ENCODE data around the gene GLS2.

Gene GLS2

GRCh38 chr12:56488041-56488955 lies at the start of gene GLS2:
GLS2 (minus strand) TSS chr12:56488161; CDS start chr12:56488118, 43 bp downstream.
- H3K27ac ChIP-seq: peak within 1 kb of the TSS; percentile 53
- no peaks in the 10 kb centered on the region for H3K9me3 ChIP-seq (ENCODE audit: severe bottlenecking)
- peak within 1 kb of the TSS; percentile 70 for H3K4me3 ChIP-seq (ENCODE audit: low read depth, low read length)
- no peaks in the 10 kb centered on the region for H3K36me3 ChIP-seq
- peak; percentile 79 for DNase-seq
- TF ChIP-seq CTCF (IDR thresholded peaks at IDR 0.05; ENCODE audit: low read depth, low read length): no peak
- H3K27me3 ChIP-seq (ENCODE audit: insufficient read depth, low read depth, severe bottlenecking): no peaks in the 10 kb centered on the region

- no peaks in the 10 kb centered on the region for H3K27me3 ChIP-seq (ENCODE audit: insufficient read depth, low read depth, severe bottlenecking)
- no peak for DNase-seq
- H3K9me3 ChIP-seq (ENCODE audit: severe bottlenecking): no peaks in the 10 kb centered on the region
- H3K27ac ChIP-seq: no peak overlapping the region
- no peaks in the 10 kb centered on the region for H3K36me3 ChIP-seq
- no peak for TF ChIP-seq CTCF (IDR thresholded peaks at IDR 0.05; ENCODE audit: low read depth, low read length)
- no peak overlapping the region for H3K4me3 ChIP-seq (ENCODE audit: low read depth, low read length)
These were observed 49.6 kb upstream of the GLS2 start for GRCh38 chr12:56537546-56537945.

GRCh38 chr12:56530390-56531055 lies 42.6 kb upstream of the GLS2 start:
- H3K27ac ChIP-seq: no peak overlapping the region
- no peak for TF ChIP-seq CTCF (IDR thresholded peaks at IDR 0.05; ENCODE audit: low read depth, low read length)

GRCh38 chr12:56529656-56530055 lies 41.7 kb upstream of the GLS2 start:
- no peaks in the 10 kb centered on the region for H3K36me3 ChIP-seq
- H3K9me3 ChIP-seq (ENCODE audit: severe bottlenecking): no peaks in the 10 kb centered on the region
- H3K27me3 ChIP-seq (ENCODE audit: insufficient read depth, low read depth, severe bottlenecking): no peaks in the 10 kb centered on the region
- no peak for DNase-seq
- TF ChIP-seq CTCF (IDR thresholded peaks at IDR 0.05; ENCODE audit: low read depth, low read length): no peak
- H3K4me3 ChIP-seq (ENCODE audit: low read depth, low read length): no peak overlapping the region
- no peak overlapping the region for H3K27ac ChIP-seq

More at GRCh38 chr12:56530390-56531055, 42.6 kb upstream of the GLS2 start:
- no peaks in the 10 kb centered on the region for H3K27me3 ChIP-seq (ENCODE audit: insufficient read depth, low read depth, severe bottlenecking)
- H3K4me3 ChIP-seq (ENCODE audit: low read depth, low read length): no peak overlapping the region
- H3K9me3 ChIP-seq (ENCODE audit: severe bottlenecking): no peaks in the 10 kb centered on the region
- H3K36me3 ChIP-seq: no peaks in the 10 kb centered on the region
- DNase-seq: no peak

- H3K27me3 ChIP-seq (ENCODE audit: insufficient read depth, low read depth, severe bottlenecking): no peaks in the 10 kb centered on the region
- H3K9me3 ChIP-seq (ENCODE audit: severe bottlenecking): no peaks in the 10 kb centered on the region
- H3K36me3 ChIP-seq: no peaks in the 10 kb centered on the region
- no peak for DNase-seq
- no peak overlapping the region for H3K4me3 ChIP-seq (ENCODE audit: low read depth, low read length)
- no peak for TF ChIP-seq CTCF (IDR thresholded peaks at IDR 0.05; ENCODE audit: low read depth, low read length)
- no peak overlapping the region for H3K27ac ChIP-seq
These were observed 40.9 kb upstream of the GLS2 start for GRCh38 chr12:56528846-56529245.
